Measurements from ENCODE around the gene SMYD3.
A peak's percentile ranks its signal among the peaks of the same experiment; 100 is the strongest.

SMYD3 gene

GRCh38 chr1:246226041-246226440 lies 281.0 kb downstream of the SMYD3 start:
- H3K4me3 ChIP-seq (replicated peaks; ENCODE audit: low read depth, low read length), result no peak overlapping the region
- no peak for TF ChIP-seq CTCF (IDR thresholded peaks at IDR 0.05; ENCODE audit: insufficient read depth, low read length, poor library complexity, severe bottlenecking)
- DNase-seq (ENCODE audit: extremely low read depth, insufficient read length), result no peak
- H3K27me3 ChIP-seq (replicated peaks; ENCODE audit: control insufficient read depth, insufficient read depth, low read length), result no peaks in the 10 kb centered on the region
- H3K36me3 ChIP-seq (ENCODE audit: control insufficient read depth, insufficient read depth, low read length), result no peaks in the 10 kb centered on the region

- DNase-seq (ENCODE audit: extremely low read depth, insufficient read length), result no peak
- TF ChIP-seq CTCF (IDR thresholded peaks at IDR 0.05; ENCODE audit: insufficient read depth, low read length, poor library complexity, severe bottlenecking), result no peak
- H3K36me3 ChIP-seq (ENCODE audit: control insufficient read depth, insufficient read depth, low read length), result no peaks in the 10 kb centered on the region
- H3K27me3 ChIP-seq (replicated peaks; ENCODE audit: control insufficient read depth, insufficient read depth, low read length), result no peaks in the 10 kb centered on the region
- H3K4me3 ChIP-seq (replicated peaks; ENCODE audit: low read depth, low read length), result no peak overlapping the region
These were observed 285.4 kb downstream of the SMYD3 start for GRCh38 chr1:246221485-246222255.

- DNase-seq (ENCODE audit: extremely low read depth, insufficient read length), result no peak
- no peaks in the 10 kb centered on the region for H3K27me3 ChIP-seq (replicated peaks; ENCODE audit: control insufficient read depth, insufficient read depth, low read length)
- H3K4me3 ChIP-seq (replicated peaks; ENCODE audit: low read depth, low read length), result no peak overlapping the region
- no peaks in the 10 kb centered on the region for H3K36me3 ChIP-seq (ENCODE audit: control insufficient read depth, insufficient read depth, low read length)
- TF ChIP-seq CTCF (IDR thresholded peaks at IDR 0.05; ENCODE audit: insufficient read depth, low read length, poor library complexity, severe bottlenecking), result no peak
These were observed 286.5 kb downstream of the SMYD3 start for GRCh38 chr1:246220495-246221065.

GRCh38 chr1:246219508-246220030 lies 287.5 kb downstream of the SMYD3 start:
- DNase-seq (ENCODE audit: extremely low read depth, insufficient read length), result peak; percentile 18
- TF ChIP-seq CTCF (IDR thresholded peaks at IDR 0.05; ENCODE audit: insufficient read depth, low read length, poor library complexity, severe bottlenecking), result no peak
- no peaks in the 10 kb centered on the region for H3K36me3 ChIP-seq (ENCODE audit: control insufficient read depth, insufficient read depth, low read length)
- no peaks in the 10 kb centered on the region for H3K27me3 ChIP-seq (replicated peaks; ENCODE audit: control insufficient read depth, insufficient read depth, low read length)
- H3K4me3 ChIP-seq (replicated peaks; ENCODE audit: low read depth, low read length), result no peak overlapping the region

- DNase-seq (ENCODE audit: extremely low read depth, insufficient read length), result no peak
- Histone ChIP-seq H3K36me3 (ENCODE audit: control insufficient read depth, insufficient read depth, low read length) (no peaks in the 10 kb centered on the region), H3K4me3 (replicated peaks; ENCODE audit: low read depth, low read length) (no peak overlapping the region), H3K27me3 (replicated peaks; ENCODE audit: control insufficient read depth, insufficient read depth, low read length) (no peaks in the 10 kb centered on the region)
- TF ChIP-seq CTCF (IDR thresholded peaks at IDR 0.05; ENCODE audit: insufficient read depth, low read length, poor library complexity, severe bottlenecking), result no peak
These were observed 288.4 kb downstream of the SMYD3 start for GRCh38 chr1:246218686-246219085.

All from GM06990 (cell line).